ENCODE data around the gene MCF2L. TPM values are rescaled to one million over a fixed set of nuclear protein-coding genes. Genes with fewer than 3 reads are reported as not detected.

The MCF2L gene
- total RNA-seq, 1 donor from 2014 or later = 12.3 TPM

- no peak for DNase-seq (ENCODE audit: low read depth)
- Histone ChIP-seq H3K27me3 (ENCODE audit: control insufficient read depth, insufficient read depth, low read length) (peaks cover 55% of the 10 kb centered on the region), H3K36me3 (ENCODE audit: control insufficient read depth, insufficient read depth, low read length) (no peaks in the 10 kb centered on the region), H3K4me3 (ENCODE audit: low read depth, low read length) (no peak overlapping the region)
- TF ChIP-seq CTCF (IDR thresholded peaks at IDR 0.05; ENCODE audit: insufficient read depth, low read length, poor library complexity, severe bottlenecking) = no peak
Measured at GRCh38 chr13:112997188-112998130, 28.4 kb downstream of the MCF2L start.

GRCh38 chr13:112998521-112999280, 29.7 kb downstream of the MCF2L start:
- no peak for DNase-seq (ENCODE audit: low read depth)
- no peaks in the 10 kb centered on the region for H3K36me3 ChIP-seq (ENCODE audit: control insufficient read depth, insufficient read depth, low read length)
- H3K27me3 ChIP-seq (ENCODE audit: control insufficient read depth, insufficient read depth, low read length) = peaks cover 47% of the 10 kb centered on the region
- no peak for TF ChIP-seq CTCF (IDR thresholded peaks at IDR 0.05; ENCODE audit: insufficient read depth, low read length, poor library complexity, severe bottlenecking)
- H3K4me3 ChIP-seq (ENCODE audit: low read depth, low read length) = no peak overlapping the region

- H3K4me3 ChIP-seq (ENCODE audit: low read depth, low read length) = no peak overlapping the region
- no peak for TF ChIP-seq CTCF (IDR thresholded peaks at IDR 0.05; ENCODE audit: insufficient read depth, low read length, poor library complexity, severe bottlenecking)
- DNase-seq (ENCODE audit: low read depth) = no peak
- no peaks in the 10 kb centered on the region for H3K36me3 ChIP-seq (ENCODE audit: control insufficient read depth, insufficient read depth, low read length)
- peaks cover 46% of the 10 kb centered on the region for H3K27me3 ChIP-seq (ENCODE audit: control insufficient read depth, insufficient read depth, low read length)
Measured at GRCh38 chr13:112999414-113000177, 30.6 kb downstream of the MCF2L start.

- H3K27me3 ChIP-seq (ENCODE audit: control insufficient read depth, insufficient read depth, low read length) = peaks cover 36% of the 10 kb centered on the region
- DNase-seq (ENCODE audit: low read depth) = no peak
- TF ChIP-seq CTCF (IDR thresholded peaks at IDR 0.05; ENCODE audit: insufficient read depth, low read length, poor library complexity, severe bottlenecking) = no peak
- no peaks in the 10 kb centered on the region for H3K36me3 ChIP-seq (ENCODE audit: control insufficient read depth, insufficient read depth, low read length)
- no peak overlapping the region for H3K4me3 ChIP-seq (ENCODE audit: low read depth, low read length)
Measured at GRCh38 chr13:113000575-113000974, 31.6 kb downstream of the MCF2L start.

- TF ChIP-seq CTCF (IDR thresholded peaks at IDR 0.05; ENCODE audit: insufficient read depth, low read length, poor library complexity, severe bottlenecking) = no peak
- DNase-seq (ENCODE audit: low read depth) = peak; percentile 31
- peak overlapping the region; percentile 34 for H3K4me3 ChIP-seq (ENCODE audit: low read depth, low read length)
- H3K27me3 ChIP-seq (ENCODE audit: control insufficient read depth, insufficient read depth, low read length) = peaks cover 27% of the 10 kb centered on the region
- H3K36me3 ChIP-seq (ENCODE audit: control insufficient read depth, insufficient read depth, low read length) = no peaks in the 10 kb centered on the region
Measured at GRCh38 chr13:113001241-113002140, 32.5 kb downstream of the MCF2L start.
